Measurements from ENCODE around the gene ADAM12. TPM values are rescaled to one million over a fixed set of nuclear protein-coding genes. Genes with fewer than 3 reads are reported as not detected.
A peak's percentile ranks its signal among the peaks of the same experiment; 100 is the strongest.

The ADAM12 gene
- total and polyA plus RNA-seq, 2 of the 13 experiments (the other 11 are each of a cell fraction or from before 2014, with no cell fraction given) = not detected

DNA sequence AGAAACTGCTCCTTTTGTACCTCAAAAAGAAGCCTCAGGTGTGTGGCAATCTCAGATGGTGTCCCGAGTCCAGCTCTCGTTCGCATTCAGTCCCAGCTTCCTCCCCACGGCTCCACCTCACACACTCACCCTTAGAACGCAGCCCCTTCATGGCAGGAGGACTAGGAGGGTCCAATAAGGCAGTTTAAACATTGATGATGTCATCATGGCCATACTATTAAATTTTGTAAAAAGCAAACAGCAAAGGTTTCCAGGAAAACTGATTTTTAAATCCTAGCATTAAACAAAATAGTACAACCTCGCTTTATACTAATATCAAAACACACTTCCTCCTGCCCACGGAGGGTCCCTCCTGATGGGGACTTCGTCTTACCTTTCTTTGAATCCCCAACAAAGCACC is 133.0 kb downstream of the ADAM12 start:
- in situ Hi-C loops (cut with HindIII; ENCODE audit: extremely low pct_ligation_motif_present, low pct_unique_long_range_greater_than_20kb) (no loop called here), intact Hi-C loops (cut with micrococcal nuclease; ENCODE audit: unreplicated experiment) (no loop called here)
- ChIA-PET POLR2A (no interaction called here), CTCF (ENCODE audit: low intra/inter-chr PET ratio, low total read pairs) (no interaction called here)
- FAIRE-seq (no peak), ATAC-seq (no peak), DNase-seq (ENCODE audit: low spot score) (no peak)
- no peaks in the 10 kb centered on the region for H3K79me2 ChIP-seq (ENCODE audit: insufficient read depth, low read length)
- no peaks in the 10 kb centered on the region for H3K4me1 ChIP-seq (ENCODE audit: insufficient read depth, low read length)
- no peak overlapping the region for H2AFZ ChIP-seq (ENCODE audit: low read length)
- peaks cover 9% of the 10 kb centered on the region for H3K9me3 ChIP-seq (ENCODE audit: low read length)
- no peaks in the 10 kb centered on the region for H3K36me3 ChIP-seq (replicated peaks in 1 of 2; ENCODE audit: control insufficient read depth in 1 of 2, insufficient read depth in 2 of 2, low read length in 2 of 2)
- no peak overlapping the region for H3K9ac ChIP-seq (ENCODE audit: insufficient read depth, low read depth, low read length)
- 0% methylated on average over 8 of the region's 8 CpGs for WGBS (ENCODE audit: low lambda C conversion rate)
- BruUV-seq (replicated peaks) = no TSS peak
- peaks cover 0 to 30% of the 10 kb centered on the region in 2 experiments; a peak in 4 of 5 replicates for H3K27me3 ChIP-seq (ENCODE audit: control insufficient read depth in 1 of 2, insufficient read depth in 2 of 2, low read length in 2 of 2)
- TF ChIP-seq, protein P1, sequence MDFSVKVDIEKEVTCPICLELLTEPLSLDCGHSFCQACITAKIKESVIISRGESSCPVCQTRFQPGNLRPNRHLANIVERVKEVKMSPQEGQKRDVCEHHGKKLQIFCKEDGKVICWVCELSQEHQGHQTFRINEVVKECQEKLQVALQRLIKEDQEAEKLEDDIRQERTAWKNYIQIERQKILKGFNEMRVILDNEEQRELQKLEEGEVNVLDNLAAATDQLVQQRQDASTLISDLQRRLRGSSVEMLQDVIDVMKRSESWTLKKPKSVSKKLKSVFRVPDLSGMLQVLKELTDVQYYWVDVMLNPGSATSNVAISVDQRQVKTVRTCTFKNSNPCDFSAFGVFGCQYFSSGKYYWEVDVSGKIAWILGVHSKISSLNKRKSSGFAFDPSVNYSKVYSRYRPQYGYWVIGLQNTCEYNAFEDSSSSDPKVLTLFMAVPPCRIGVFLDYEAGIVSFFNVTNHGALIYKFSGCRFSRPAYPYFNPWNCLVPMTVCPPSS (IDR thresholded peaks at IDR 0.05) = no peak
- TF ChIP-seq CREB1 (IDR thresholded peaks at IDR 0.05) (peak; percentile 47; the same call in 1 of the 2 replicates), CREB1 (CRISPR knock-in tag; IDR thresholded peaks at IDR 0.05) (no peak), ATF7 (IDR thresholded peaks at IDR 0.05) (peak; percentile 84), ATF7 (CRISPR knock-in tag; IDR thresholded peaks at IDR 0.05) (no peak)
- H3K27ac ChIP-seq (ENCODE audit: extremely low read length, insufficient read depth, low read length) = no peak overlapping the region
- no peak overlapping the region for H3K4me2 ChIP-seq (ENCODE audit: low read depth, low read length)
- H4K20me1 ChIP-seq (ENCODE audit: insufficient read depth, low read length) = no peaks in the 10 kb centered on the region
- H3K4me3 ChIP-seq (replicated peaks in 1 of 3; ENCODE audit: insufficient read depth in 1 of 3, low read depth in 2 of 3, low read length in 3 of 3) = no peak overlapping the region

DNA sequence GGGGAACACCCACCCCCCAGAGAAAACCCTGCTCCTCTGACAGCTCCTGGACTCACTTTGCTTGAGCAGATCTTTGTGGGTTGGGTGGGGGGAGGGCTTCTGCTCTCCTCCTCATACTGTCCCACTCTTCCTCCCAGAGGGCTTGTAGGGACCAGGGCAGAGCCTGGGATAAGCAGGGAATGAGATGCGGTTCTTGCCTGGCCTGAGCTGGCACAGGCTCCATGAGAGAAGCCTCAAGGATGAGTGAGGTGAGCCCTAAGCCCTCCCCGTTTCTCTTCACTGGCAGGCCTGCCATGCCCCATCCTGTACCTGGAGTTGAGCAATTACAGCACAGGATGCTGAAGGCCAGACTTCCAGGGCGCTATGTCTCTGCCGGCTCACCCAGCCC is 134.7 kb downstream of the ADAM12 start:
- H3K27ac ChIP-seq (ENCODE audit: extremely low read length, insufficient read depth, low read length) = no peak overlapping the region
- CTCF ChIA-PET (ENCODE audit: low intra/inter-chr PET ratio, low total read pairs) = no interaction called here
- no peaks in the 10 kb centered on the region for H3K36me3 ChIP-seq (replicated peaks in 1 of 2; ENCODE audit: control insufficient read depth in 1 of 2, insufficient read depth in 2 of 2, low read length in 2 of 2)
- H3K9me3 ChIP-seq (ENCODE audit: low read length) = peaks cover 9% of the 10 kb centered on the region
- no peak overlapping the region for H3K4me3 ChIP-seq (replicated peaks in 1 of 3; ENCODE audit: insufficient read depth in 1 of 3, low read depth in 2 of 3, low read length in 3 of 3)
- DNase-seq (ENCODE audit: low spot score) = no peak
- intact Hi-C loops (cut with micrococcal nuclease; ENCODE audit: unreplicated experiment) (no loop called here), in situ Hi-C loops (cut with HindIII; ENCODE audit: extremely low pct_ligation_motif_present, low pct_unique_long_range_greater_than_20kb) (no loop called here)
- no TSS peak for BruUV-seq (replicated peaks)
- no peaks in the 10 kb centered on the region for H3K79me2 ChIP-seq (ENCODE audit: insufficient read depth, low read length)
- no peak overlapping the region for H3K9ac ChIP-seq (ENCODE audit: insufficient read depth, low read depth, low read length)
- H3K4me1 ChIP-seq (ENCODE audit: insufficient read depth, low read length) = no peaks in the 10 kb centered on the region
- no peak for FAIRE-seq
- H4K20me1 ChIP-seq (ENCODE audit: insufficient read depth, low read length) = no peaks in the 10 kb centered on the region
- H3K27me3 ChIP-seq (ENCODE audit: control insufficient read depth in 1 of 2, insufficient read depth in 2 of 2, low read length in 2 of 2) = peaks cover 0 to 26% of the 10 kb centered on the region in 2 experiments; a peak in 4 of 5 replicates
- H2AFZ ChIP-seq (ENCODE audit: low read length) = no peak overlapping the region
- no peak overlapping the region for H3K4me2 ChIP-seq (ENCODE audit: low read depth, low read length)
- no peak for ATAC-seq
- POLR2A ChIA-PET = no interaction called here
- 37% methylated on average over 2 of the region's 4 CpGs for WGBS (ENCODE audit: low lambda C conversion rate)
- TF ChIP-seq ZNF672 (CRISPR knock-in tag; IDR thresholded peaks at IDR 0.05) = no peak
- TF ChIP-seq, protein P2, sequence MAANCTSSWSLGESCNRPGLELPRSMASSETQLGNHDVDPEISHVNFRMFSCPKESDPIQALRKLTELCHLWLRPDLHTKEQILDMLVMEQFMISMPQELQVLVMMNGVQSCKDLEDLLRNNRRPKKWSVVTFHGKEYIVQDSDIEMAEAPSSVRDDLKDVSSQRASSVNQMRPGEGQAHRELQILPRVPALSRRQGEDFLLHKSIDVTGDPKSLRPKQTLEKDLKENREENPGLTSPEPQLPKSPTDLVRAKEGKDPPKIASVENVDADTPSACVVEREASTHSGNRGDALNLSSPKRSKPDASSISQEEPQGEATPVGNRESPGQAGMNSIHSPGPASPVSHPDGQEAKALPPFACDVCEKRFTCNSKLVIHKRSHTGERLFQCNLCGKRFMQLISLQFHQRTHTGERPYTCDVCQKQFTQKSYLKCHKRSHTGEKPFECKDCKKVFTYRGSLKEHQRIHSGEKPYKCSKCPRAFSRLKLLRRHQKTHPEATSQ (CRISPR knock-in tag; IDR thresholded peaks at IDR 0.05; ENCODE audit: borderline replicate concordance) = no peak
- no peak for TF ChIP-seq SP2 (CRISPR knock-in tag; IDR thresholded peaks at IDR 0.05)
- no peak for TF ChIP-seq NONO (IDR thresholded peaks at IDR 0.05)
- no peak for TF ChIP-seq NONO (CRISPR knock-in tag; conservative IDR thresholded peaks at IDR 0.05)
- no peak for TF ChIP-seq SNAPC2 (CRISPR knock-in tag; IDR thresholded peaks at IDR 0.05)
- no peak for TF ChIP-seq CCDC6 (CRISPR knock-in tag; IDR thresholded peaks at IDR 0.05)
- TF ChIP-seq, protein P3, sequence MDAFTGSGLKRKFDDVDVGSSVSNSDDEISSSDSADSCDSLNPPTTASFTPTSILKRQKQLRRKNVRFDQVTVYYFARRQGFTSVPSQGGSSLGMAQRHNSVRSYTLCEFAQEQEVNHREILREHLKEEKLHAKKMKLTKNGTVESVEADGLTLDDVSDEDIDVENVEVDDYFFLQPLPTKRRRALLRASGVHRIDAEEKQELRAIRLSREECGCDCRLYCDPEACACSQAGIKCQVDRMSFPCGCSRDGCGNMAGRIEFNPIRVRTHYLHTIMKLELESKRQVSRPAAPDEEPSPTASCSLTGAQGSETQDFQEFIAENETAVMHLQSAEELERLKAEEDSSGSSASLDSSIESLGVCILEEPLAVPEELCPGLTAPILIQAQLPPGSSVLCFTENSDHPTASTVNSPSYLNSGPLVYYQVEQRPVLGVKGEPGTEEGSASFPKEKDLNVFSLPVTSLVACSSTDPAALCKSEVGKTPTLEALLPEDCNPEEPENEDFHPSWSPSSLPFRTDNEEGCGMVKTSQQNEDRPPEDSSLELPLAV (CRISPR knock-in tag; conservative IDR thresholded peaks at IDR 0.05; ENCODE audit: low read depth) = no peak
- TF ChIP-seq CEBPG (CRISPR knock-in tag; IDR thresholded peaks at IDR 0.05) = no peak
- TF ChIP-seq ZNF264 (CRISPR knock-in tag; IDR thresholded peaks at IDR 0.05) = no peak
- TF ChIP-seq, protein P4, sequence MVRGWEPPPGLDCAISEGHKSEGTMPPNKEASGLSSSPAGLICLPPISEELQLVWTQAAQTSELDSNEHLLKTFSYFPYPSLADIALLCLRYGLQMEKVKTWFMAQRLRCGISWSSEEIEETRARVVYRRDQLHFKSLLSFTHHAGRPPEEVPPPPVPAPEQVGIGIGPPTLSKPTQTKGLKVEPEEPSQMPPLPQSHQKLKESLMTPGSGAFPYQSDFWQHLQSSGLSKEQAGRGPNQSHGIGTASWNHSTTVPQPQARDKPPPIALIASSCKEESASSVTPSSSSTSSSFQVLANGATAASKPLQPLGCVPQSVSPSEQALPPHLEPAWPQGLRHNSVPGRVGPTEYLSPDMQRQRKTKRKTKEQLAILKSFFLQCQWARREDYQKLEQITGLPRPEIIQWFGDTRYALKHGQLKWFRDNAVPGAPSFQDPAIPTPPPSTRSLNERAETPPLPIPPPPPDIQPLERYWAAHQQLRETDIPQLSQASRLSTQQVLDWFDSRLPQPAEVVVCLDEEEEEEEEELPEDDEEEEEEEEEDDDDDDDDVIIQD (CRISPR knock-in tag; IDR thresholded peaks at IDR 0.05; ENCODE audit: low read depth) = no peak
